PC-9 (cell line): Measurements from ENCODE around the gene DSCAM. TPM values are rescaled to one million over a fixed set of nuclear protein-coding genes. Genes with fewer than 3 reads are reported as not detected.

ENCODE experiments used
- BruUV-seq: library from RNA; stranded (reverse); fragments of 400-500 nt; replicated peaks from 2 replicates; lab custom pipeline; 2021; lab: Mats Ljungman, UMichigan
- CTCF ChIA-PET: fragments of 300-600 bp; sonication (Branson Sonifier 250); formaldehyde crosslinking; loops from one replicate; lab custom pipeline; 2022; ENCODE audit warnings: antibody characterized with exemption; lab: Charles Lee
- POLR2A ChIA-PET: fragments of 300-600 bp; sonication (Branson Sonifier 250); formaldehyde crosslinking; loops from one replicate; lab custom pipeline; 2022; ENCODE audit warnings: antibody characterized with exemption; ENCODE audit not compliant: unreplicated experiment; lab: Charles Lee
- DNase-seq, 2 experiments: peaks; one replicate each; pipeline versions ENCODE4 v3.0.0 to v3.0.0-alpha.2; 2015 to 2022; ENCODE audit warnings: mixed read lengths in 1 of 2
- H2AFZ ChIP-seq: fragments of 200-600 bp; sonication (generic); 2 replicates; pipeline ENCODE4 v1.8.1; 2017; ENCODE audit warnings: antibody characterized with exemption
- H3F3A ChIP-seq: fragments of 200-600 bp; sonication (generic); 2 replicates; pipeline ENCODE4 v1.8.1; 2017; ENCODE audit warnings: antibody characterized with exemption, mild to moderate bottlenecking, low read depth; ENCODE audit not compliant: insufficient read depth
- H3K27ac ChIP-seq: fragments of 200-600 bp; sonication (generic); 2 replicates; pipeline ENCODE4 v1.6.1; 2016; ENCODE audit warnings: mixed run types
- H3K27me3 ChIP-seq: fragments of 200-600 bp; sonication (generic); 2 replicates; pipeline ENCODE4 v1.6.1; 2016; ENCODE audit warnings: low read depth, mixed run types; ENCODE audit not compliant: insufficient read depth
- H3K36me3 ChIP-seq: fragments of 200-600 bp; sonication (generic); 2 replicates; pipeline ENCODE4 v1.6.1; 2016; ENCODE audit warnings: low read depth, mixed run types
- H3K4me1 ChIP-seq: fragments of 200-600 bp; sonication (generic); replicated peaks from 2 replicates; pipeline ENCODE4 v1.6.1; 2016; ENCODE audit warnings: mixed run types; ENCODE audit not compliant: insufficient read depth
- H3K4me2 ChIP-seq: fragments of 200-600 bp; sonication (generic); 2 replicates; pipeline ENCODE4 v1.6.1; 2017; ENCODE audit warnings: mixed run types
- H3K4me3 ChIP-seq: fragments of 200-600 bp; sonication (generic); 2 replicates; pipeline ENCODE4 v1.6.1; 2016; ENCODE audit warnings: mixed run types
- H3K79me2 ChIP-seq: fragments of 200-600 bp; sonication (generic); 2 replicates; pipeline ENCODE4 v1.6.1; 2017; ENCODE audit warnings: low read depth, mixed run types
- H3K9me2 ChIP-seq: fragments of 200-600 bp; sonication (generic); 2 replicates; pipeline ENCODE4 v1.8.1; 2017; ENCODE audit warnings: mild to moderate bottlenecking; ENCODE audit not compliant: insufficient read depth
- H3K9me3 ChIP-seq: fragments of 200-600 bp; sonication (generic); 2 replicates; pipeline ENCODE4 v1.8.1; 2016; ENCODE audit warnings: low read depth; ENCODE audit not compliant: insufficient read depth
- H4K20me1 ChIP-seq: fragments of 200-600 bp; sonication (generic); 2 replicates; pipeline ENCODE4 v1.8.1; 2017; ENCODE audit not compliant: insufficient read depth
- CTCF ChIP-seq: fragments of 200-600 bp; sonication (generic); conservative IDR thresholded peaks from 2 replicates; pipeline ENCODE4 v1.6.1; 2017; ENCODE audit warnings: mixed run types, antibody characterized with exemption, mild to moderate bottlenecking, moderate library complexity
- EZH2 ChIP-seq: fragments of 200-600 bp; sonication (generic); IDR thresholded peaks from 2 replicates; pipeline ENCODE4 v1.8.0; 2017; ENCODE audit warnings: antibody characterized with exemption, low read depth
- intact Hi-C: fragments of 100-400 bp; cut with micrococcal nuclease; formaldehyde crosslinking; loops from one replicate; pipeline ENCODE4 v1.10.0; 2022; ENCODE audit not compliant: unreplicated experiment
- total RNA-seq: library from RNA; stranded (reverse); gene quantifications from 2 replicates; pipeline ENCODE4 v1.2.3, GENCODE V29; 2021

DSCAM gene
- total RNA-seq, 1 experiment from 2014 or later: not detected

DNA sequence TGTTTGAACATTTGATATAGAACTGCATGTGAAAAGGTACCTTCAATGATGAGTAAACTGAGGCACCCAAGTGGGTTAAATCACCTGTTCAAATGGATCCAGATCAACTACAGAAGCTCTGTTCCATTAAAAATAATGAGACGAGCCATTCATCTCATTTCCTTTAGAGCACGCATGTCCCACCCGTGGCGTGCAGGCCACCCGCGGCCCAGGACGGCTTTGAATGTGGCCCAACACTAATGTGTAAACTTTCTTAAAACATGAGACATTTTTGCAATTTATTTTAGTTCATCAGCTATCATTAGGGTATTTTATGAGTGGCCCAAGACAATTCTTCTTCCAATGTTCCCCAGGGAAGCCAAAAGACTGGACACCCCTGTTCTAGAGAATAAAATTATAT, 381.6 kb downstream of the DSCAM start:
- no peak overlapping the region for H3K4me3 ChIP-seq
- H3K4me2 ChIP-seq: no peak overlapping the region
- no peak overlapping the region for H3K27ac ChIP-seq
- no peaks in the 10 kb centered on the region for H3K36me3 ChIP-seq
- no peak overlapping the region for H2AFZ ChIP-seq
- intact Hi-C loops: loop anchor here (5.0 kb wide), 2 partner anchors 602 to 667 kb away; no protein-coding TSS in a partner anchor
- H3F3A ChIP-seq: no peaks in the 10 kb centered on the region
- POLR2A ChIA-PET: no interaction called here
- H3K9me3 ChIP-seq: no peaks in the 10 kb centered on the region
- no TSS peak for BruUV-seq
- no peaks in the 10 kb centered on the region for H3K4me1 ChIP-seq
- H4K20me1 ChIP-seq: no peaks in the 10 kb centered on the region
- no peaks in the 10 kb centered on the region; the same call in 1 of the 2 replicates for H3K27me3 ChIP-seq
- H3K79me2 ChIP-seq: no peaks in the 10 kb centered on the region
- DNase-seq: no peak
- no peak for TF ChIP-seq EZH2
- H3K9me2 ChIP-seq: no peaks in the 10 kb centered on the region
- CTCF ChIA-PET: no interaction called here

GRCh38 chr21:40463176-40463575, 383.8 kb downstream of the DSCAM start:
- H3K4me3 ChIP-seq: no peak overlapping the region
- no peaks in the 10 kb centered on the region for H3F3A ChIP-seq
- intact Hi-C loops: no loop called here
- ChIA-PET CTCF (no interaction called here), POLR2A (no interaction called here)
- H3K27me3 ChIP-seq: no peaks in the 10 kb centered on the region; the same call in 1 of the 2 replicates
- H3K27ac ChIP-seq: no peak overlapping the region
- H3K79me2 ChIP-seq: no peaks in the 10 kb centered on the region
- DNase-seq: no peak
- H3K4me2 ChIP-seq: no peak overlapping the region
- H3K9me2 ChIP-seq: no peaks in the 10 kb centered on the region
- BruUV-seq: no TSS peak
- no peaks in the 10 kb centered on the region for H3K4me1 ChIP-seq
- no peaks in the 10 kb centered on the region for H4K20me1 ChIP-seq
- H3K36me3 ChIP-seq: no peaks in the 10 kb centered on the region
- H2AFZ ChIP-seq: no peak overlapping the region
- no peak for TF ChIP-seq CTCF
- no peak for TF ChIP-seq EZH2
- no peaks in the 10 kb centered on the region for H3K9me3 ChIP-seq

DNA sequence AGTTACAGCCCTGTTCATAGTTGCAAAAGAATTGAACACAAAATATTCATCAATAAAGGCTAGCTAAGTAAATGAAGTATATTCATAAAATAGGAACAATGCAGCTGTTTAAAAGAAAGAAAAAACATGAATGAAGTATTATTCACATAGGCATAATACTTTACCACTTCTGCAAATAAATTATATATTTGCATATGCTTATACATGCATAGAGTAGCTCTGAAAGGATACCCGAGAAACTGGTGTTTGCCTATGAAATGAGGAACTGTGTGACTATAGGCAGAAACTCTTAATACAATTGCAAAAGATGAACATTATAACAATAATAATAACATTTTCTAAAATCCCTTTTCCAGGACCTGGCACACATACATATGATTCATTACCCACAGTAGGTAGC, 385.9 kb downstream of the DSCAM start:
- CTCF ChIA-PET: no interaction called here
- Histone ChIP-seq H3K4me3 (no peak overlapping the region), H4K20me1 (no peaks in the 10 kb centered on the region), H2AFZ (no peak overlapping the region), H3K4me1 (no peaks in the 10 kb centered on the region), H3K36me3 (no peaks in the 10 kb centered on the region), H3F3A (no peaks in the 10 kb centered on the region), H3K79me2 (no peaks in the 10 kb centered on the region), H3K9me3 (no peaks in the 10 kb centered on the region), H3K4me2 (no peak overlapping the region), H3K27ac (no peak overlapping the region), H3K9me2 (no peaks in the 10 kb centered on the region), H3K27me3 (no peaks in the 10 kb centered on the region; the same call in 1 of the 2 replicates)
- POLR2A ChIA-PET: no interaction called here
- intact Hi-C loops: no loop called here
- no peak for DNase-seq
- BruUV-seq: no TSS peak
- no peak for TF ChIP-seq EZH2
- no peak for TF ChIP-seq CTCF

DNA sequence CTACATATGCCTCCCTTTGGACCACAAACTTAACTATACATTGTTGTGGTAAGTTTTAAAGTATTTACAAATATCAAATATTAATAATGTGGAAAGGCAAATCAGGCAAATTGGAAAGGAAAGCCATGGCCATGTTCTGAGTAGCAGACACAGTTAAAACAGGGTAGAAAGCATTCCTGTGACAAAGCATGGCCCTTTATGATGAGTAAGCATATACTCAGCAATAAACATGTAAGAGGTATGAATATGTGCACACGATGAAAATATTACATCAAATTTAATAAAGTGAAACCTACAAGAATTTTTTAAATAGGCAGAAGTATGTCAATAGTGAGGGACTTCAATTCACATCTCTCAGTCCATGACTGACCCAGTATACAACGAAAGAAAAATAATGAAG, 389.2 kb downstream of the DSCAM start:
- Histone ChIP-seq H3K4me3 (no peak overlapping the region), H4K20me1 (no peaks in the 10 kb centered on the region), H2AFZ (no peak overlapping the region), H3K9me3 (no peaks in the 10 kb centered on the region), H3K4me2 (no peak overlapping the region), H3K27ac (no peak overlapping the region), H3F3A (no peaks in the 10 kb centered on the region), H3K36me3 (no peaks in the 10 kb centered on the region), H3K9me2 (no peaks in the 10 kb centered on the region), H3K4me1 (no peaks in the 10 kb centered on the region), H3K79me2 (no peaks in the 10 kb centered on the region), H3K27me3 (no peaks in the 10 kb centered on the region)
- intact Hi-C loops: no loop called here
- POLR2A ChIA-PET: no interaction called here
- no TSS peak for BruUV-seq
- no peak for TF ChIP-seq EZH2
- TF ChIP-seq CTCF: no peak
- no peak for DNase-seq
- CTCF ChIA-PET: no interaction called here
